Kidney (tissue), 14 donors: Measurements from ENCODE around the gene RAB33A. TPM values are rescaled to one million over a fixed set of nuclear protein-coding genes. Genes with fewer than 3 reads are reported as not detected.

Experiments
- DNase-seq, 5 donors: peaks; one replicate each; pipeline ENCODE4 v3.0.0-alpha.2; 2013 to 2020
- FAIRE-seq: peaks from 2 replicates; lab custom pipeline; 2012; peaks lifted over from hg19 to GRCh38; lab: Jason Lieb, UNC
- H3K27ac ChIP-seq, 2 donors: one replicate each; pipeline ENCODE4 v1.7.0; 2013; ENCODE audit warnings: low read depth in 2 of 2, low read length in 2 of 2, inconsistent platforms in 1 of 2
- H3K27me3 ChIP-seq: one replicate; pipeline ENCODE4 v1.7.1; 2013; ENCODE audit warnings: low read length, inconsistent platforms; ENCODE audit not compliant: control insufficient read depth, insufficient read depth
- H3K36me3 ChIP-seq, 3 donors: one replicate each; pipeline versions ENCODE4 v1.7.0 to v1.7.1; 2013; ENCODE audit warnings: low read length in 3 of 3, control low read depth in 1 of 3, inconsistent platforms in 1 of 3; ENCODE audit not compliant: insufficient read depth in 3 of 3, control insufficient read depth in 2 of 3
- H3K4me1 ChIP-seq, 3 donors: one replicate each; pipeline versions ENCODE4 v1.7.0 to v1.7.1; 2013; ENCODE audit warnings: low read length in 3 of 3, inconsistent platforms in 1 of 3, low read depth in 1 of 3; ENCODE audit not compliant: control insufficient read depth in 2 of 3, insufficient read depth in 2 of 3
- H3K4me3 ChIP-seq, 3 donors: one replicate each; pipeline versions ENCODE4 v1.7.0 to v1.8.1; 2013; ENCODE audit warnings: low read length in 3 of 3, control low read depth in 1 of 3, inconsistent platforms in 1 of 3
- H3K9ac ChIP-seq, 3 donors: one replicate each; pipeline versions ENCODE4 v1.7.0 to v1.7.1; 2013; ENCODE audit warnings: low read length in 3 of 3, control low read depth in 1 of 3, inconsistent platforms in 1 of 3
- H3K9me3 ChIP-seq, 3 donors: one replicate each; pipeline versions ENCODE4 v1.7.0 to v1.7.1; 2013; ENCODE audit warnings: low read length in 3 of 3, control low read depth in 1 of 3, inconsistent platforms in 1 of 3; ENCODE audit not compliant: control insufficient read depth in 2 of 3, insufficient read depth in 1 of 3
- CTCF ChIP-seq: IDR thresholded peaks from 3 replicates; pipeline ENCODE4 v1.5.1; 2012; ENCODE audit warnings: mild to moderate bottlenecking, moderate library complexity, borderline replicate concordance; ENCODE audit not compliant: insufficient read depth; ENCODE audit errors: extremely low read depth
- intact Hi-C: fragments of 100-400 bp; cut with DNase I; formaldehyde crosslinking; loops from one replicate; pipeline ENCODE4 v1.11.1; 2022
- polyA plus RNA-seq: library from polyadenylated mRNA; stranded (reverse); fragments of 350-450 nt; fragmentation: Illumina TruSeq; extraction: RNeasy Lipid Tissue Mini Kit (QIAGEN cat#74804); gene quantifications from one replicate; pipeline ENCODE4 v1.2.3, GENCODE V29; 2014; ENCODE audit warnings: low read depth, low replicate concordance; ENCODE audit not compliant: insufficient read depth
- total RNA-seq: library from RNA; stranded (reverse); fragmentation: NEBNext Ultra II Directional; extraction: Animal tissue kit (Norgen Biotek cat#: 25700); gene quantifications from one replicate; pipeline ENCODE4 v1.2.1, GENCODE V29; 2021
- donor health status: control.
- donor health status: control.
- donor health status: control.
- donor health status: control.
- donor health status: control.
- donor health status: DM: yes; HTN: yes; CAD: no.
- donor health status: Normal renal cell carcinoma (clear cell type).

Gene RAB33A
- total and polyA plus RNA-seq, 2 donors from 2014 or later, result 2.9 TPM; not detected in 1

- Histone ChIP-seq H3K4me1 (peaks cover 0 to 2% (median 0%) of the 10 kb centered on the region in 3 donors), H3K36me3 (no peaks in the 10 kb centered on the region), H3K4me3 (no peak overlapping the region), H3K27ac (peak overlapping the region; percentile 33 to 77), H3K27me3 (no peaks in the 10 kb centered on the region), H3K9ac (no peak overlapping the region), H3K9me3 (no peaks in the 10 kb centered on the region)
- DNase-seq (peak in 2 of 5 donors; percentile 14 to 82), FAIRE-seq (no peak)
- intact Hi-C loops, result no loop called here
- no peak for TF ChIP-seq CTCF
Observed at GRCh38 chrX:130174045-130174704, 2.4 kb downstream of the RAB33A start.

- Histone ChIP-seq H3K9ac (no peak overlapping the region), H3K4me1 (peaks cover 0 to 2% (median 0%) of the 10 kb centered on the region in 3 donors), H3K36me3 (no peaks in the 10 kb centered on the region), H3K4me3 (no peak overlapping the region), H3K9me3 (no peaks in the 10 kb centered on the region), H3K27ac (peak overlapping the region in 1 of 2 donors; percentile 77), H3K27me3 (no peaks in the 10 kb centered on the region)
- TF ChIP-seq CTCF, result no peak
- FAIRE-seq, result no peak
- DNase-seq, result no peak
- intact Hi-C loops, result no loop called here
Observed at GRCh38 chrX:130174937-130175336, 3.2 kb downstream of the RAB33A start.

GRCh38 chrX:130176354-130176776, 4.6 kb downstream of the RAB33A start:
- intact Hi-C loops, result no loop called here

More at GRCh38 chrX:130176354-130176776, 4.6 kb downstream of the RAB33A start:
- Histone ChIP-seq H3K4me3 (no peak overlapping the region), H3K36me3 (no peaks in the 10 kb centered on the region), H3K27me3 (no peaks in the 10 kb centered on the region), H3K27ac (no peak overlapping the region), H3K9ac (no peak overlapping the region), H3K4me1 (peaks cover 0 to 2% (median 0%) of the 10 kb centered on the region in 3 donors), H3K9me3 (no peaks in the 10 kb centered on the region)
- no peak for FAIRE-seq
- TF ChIP-seq CTCF, result no peak
- DNase-seq, result no peak
